GM23338 (cell line): ENCODE results near the gene OTUD7B. TPM values are rescaled to one million over a fixed set of nuclear protein-coding genes. Genes with fewer than 3 reads are reported as not detected.
A peak's percentile ranks its signal among the peaks of the same experiment; 100 is the strongest.

ENCODE experiments used
- ATAC-seq: fragments of 200-7000 bp; cut with Tn5 transposase; 3 replicates; pipeline ENCODE4 v1.9.1; 2020
- DNase-seq: peaks from one replicate; pipeline ENCODE4 v3.0.0-alpha.2; 2015; ENCODE audit warnings: low spot score
- H2AFZ ChIP-seq: fragments of 200-600 bp; sonication (generic); 2 replicates; pipeline ENCODE4 v1.8.0; 2016; ENCODE audit warnings: antibody characterized with exemption, mild to moderate bottlenecking, moderate library complexity
- H3F3A ChIP-seq: fragments of 200-600 bp; sonication (generic); replicated peaks from 2 replicates; pipeline ENCODE4 v1.8.0; 2017; ENCODE audit warnings: antibody characterized with exemption, mixed run types, low read depth
- H3K27ac ChIP-seq: fragments of 200-600 bp; sonication (generic); 2 replicates; pipeline ENCODE4 v1.6.1; 2016; ENCODE audit warnings: low read depth
- H3K27me3 ChIP-seq: fragments of 200-600 bp; sonication (generic); 2 replicates; pipeline ENCODE4 v1.8.0; 2016; ENCODE audit warnings: mild to moderate bottlenecking, mixed run types, moderate library complexity; ENCODE audit not compliant: insufficient read depth
- H3K36me3 ChIP-seq: fragments of 200-600 bp; sonication (generic); 2 replicates; pipeline ENCODE4 v1.8.0; 2016; ENCODE audit warnings: mild to moderate bottlenecking; ENCODE audit not compliant: insufficient read depth
- H3K4me1 ChIP-seq: fragments of 200-600 bp; sonication (generic); 2 replicates; pipeline ENCODE4 v1.8.0; 2016; ENCODE audit warnings: mild to moderate bottlenecking, moderate library complexity; ENCODE audit not compliant: insufficient read depth
- H3K4me2 ChIP-seq: fragments of 200-600 bp; sonication (generic); 2 replicates; pipeline ENCODE4 v1.7.1; 2017; ENCODE audit warnings: mixed run types
- H3K4me3 ChIP-seq: fragments of 200-600 bp; sonication (generic); 2 replicates; pipeline ENCODE4 v1.6.1; 2016; ENCODE audit warnings: mixed run types
- H3K79me2 ChIP-seq: fragments of 200-600 bp; sonication (generic); replicated peaks from 2 replicates; pipeline ENCODE4 v1.8.0; 2017; ENCODE audit warnings: mild to moderate bottlenecking; ENCODE audit not compliant: insufficient read depth
- H3K9me2 ChIP-seq: fragments of 200-600 bp; sonication (generic); 2 replicates; pipeline ENCODE4 v1.8.0; 2017; ENCODE audit not compliant: insufficient read depth
- H4K20me1 ChIP-seq: fragments of 200-600 bp; sonication (generic); replicated peaks from 2 replicates; pipeline ENCODE4 v1.8.0; 2017; ENCODE audit warnings: mild to moderate bottlenecking; ENCODE audit not compliant: insufficient read depth
- H3K27ac Mint-ChIP-seq: 2 replicates; pipeline ENCODE4 v1.8.0; 2020; ENCODE audit warnings: inconsistent platforms, mild to moderate bottlenecking, moderate library complexity, mixed read lengths
- H3K27me3 Mint-ChIP-seq: 3 replicates; pipeline ENCODE4 v1.8.0; 2022; ENCODE audit warnings: low read depth, mild to moderate bottlenecking, moderate library complexity, mixed read lengths, inconsistent platforms; ENCODE audit not compliant: insufficient read depth, poor library complexity
- H3K36me3 Mint-ChIP-seq: 3 replicates; pipeline ENCODE4 v1.8.0; 2021; ENCODE audit warnings: low read depth, mild to moderate bottlenecking, inconsistent platforms, moderate library complexity, mixed read lengths
- H3K4me1 Mint-ChIP-seq: 3 replicates; pipeline ENCODE4 v1.8.0; 2020; ENCODE audit warnings: mild to moderate bottlenecking, inconsistent platforms, mixed read lengths
- H3K4me3 Mint-ChIP-seq: 3 replicates; pipeline ENCODE4 v1.8.0; 2021; ENCODE audit warnings: moderate library complexity, mild to moderate bottlenecking, inconsistent platforms, mixed read lengths
- H3K9me3 Mint-ChIP-seq: 3 replicates; pipeline ENCODE4 v1.8.0; 2020; ENCODE audit warnings: moderate library complexity, mild to moderate bottlenecking, inconsistent platforms, mixed read lengths
- CREB1 ChIP-seq: fragments of 250-450 bp; sonication (Bioruptor Pico); IDR thresholded peaks from 2 replicates; pipeline ENCODE4 v1.5.0; 2020; ENCODE audit warnings: low read depth, mild to moderate bottlenecking, moderate library complexity
- ETS1 ChIP-seq: IDR thresholded peaks from 2 replicates; pipeline ENCODE4 v1.6.1; 2016; ENCODE audit warnings: antibody characterized with exemption
- EZH2 ChIP-seq: fragments of 200-600 bp; sonication (generic); IDR thresholded peaks from one replicate; pipeline ENCODE4 v1.8.0; 2017; ENCODE audit warnings: antibody characterized with exemption, mild to moderate bottlenecking, low read depth; ENCODE audit not compliant: unreplicated experiment
- EZH2phosphoT487 ChIP-seq: fragments of 200-600 bp; sonication (generic); IDR thresholded peaks from one replicate; pipeline ENCODE4 v1.8.1; 2018; ENCODE audit warnings: antibody characterized with exemption; ENCODE audit not compliant: unreplicated experiment
- JUNB ChIP-seq: IDR thresholded peaks from one replicate; pipeline ENCODE4 v1.6.1; 2016; ENCODE audit warnings: antibody characterized with exemption; ENCODE audit not compliant: unreplicated experiment
- POLR2AphosphoS5 ChIP-seq: IDR thresholded peaks from 2 replicates; pipeline ENCODE4 v1.6.1; 2016; ENCODE audit warnings: antibody characterized with exemption, low read depth
- REST ChIP-seq: IDR thresholded peaks from one replicate; pipeline ENCODE4 v1.6.1; 2018; ENCODE audit warnings: antibody characterized with exemption; ENCODE audit not compliant: unreplicated experiment
- STAT1 ChIP-seq: IDR thresholded peaks from one replicate; pipeline ENCODE4 v1.6.1; 2016; ENCODE audit warnings: antibody characterized with exemption; ENCODE audit not compliant: unreplicated experiment
- ZNF114 ChIP-seq: fragments of 250-450 bp; sonication (Bioruptor Pico); IDR thresholded peaks from 2 replicates; pipeline ENCODE4 v1.5.0; 2020; ENCODE audit warnings: mild to moderate bottlenecking, moderate library complexity
- ZNF331 ChIP-seq: fragments of 250-450 bp; sonication (Bioruptor Pico); IDR thresholded peaks from 2 replicates; pipeline ENCODE4 v1.5.0; 2020; ENCODE audit warnings: low read depth, mild to moderate bottlenecking, moderate library complexity
- ZNF462 ChIP-seq: fragments of 250-450 bp; sonication (Bioruptor Pico); IDR thresholded peaks from 2 replicates; pipeline ENCODE4 v1.5.0; 2020; ENCODE audit warnings: mild to moderate bottlenecking, moderate library complexity
- polyA plus RNA-seq: library from polyadenylated mRNA; unstranded; fragments of >200 nt; fragmentation: Nextera tagmentation; extraction: Ambion mirVana; gene quantifications from 2 replicates; pipeline ENCODE4 v1.2.1, GENCODE V29; 2016
- total RNA-seq: library from RNA; depleted of rRNA; stranded (reverse); fragments of >200 nt; shearing (Covaris generic); gene quantifications from 2 replicates; pipeline ENCODE4 v1.2.3, GENCODE V29; 2014

Gene OTUD7B
- total and polyA plus RNA-seq, 2 experiments from 2014 or later, result 3.7 to 9.9 TPM

- TF ChIP-seq REST, result no peak
Observed at GRCh38 chr1:150020711-150021110, 10.2 kb upstream of the OTUD7B start (continued).

GRCh38 chr1:150018165-150018564 lies 7.6 kb upstream of the OTUD7B start:
- Mint-ChIP-seq H3K27me3 (peaks cover 4% of the 10 kb centered on the region), H3K9me3 (no peaks in the 10 kb centered on the region), H3K27ac (no peak overlapping the region), H3K4me3 (no peak overlapping the region), H3K4me1 (peaks cover 22% of the 10 kb centered on the region; the same call in 2 of the 3 replicates), H3K36me3 (no peaks in the 10 kb centered on the region)
- Histone ChIP-seq H2AFZ (peak overlapping the region; percentile 6; the same call in 1 of the 2 replicates), H3K27me3 (no peaks in the 10 kb centered on the region), H3K4me1 (0 out of 2 replicates have a peak, but pooled peaks cover 5% of the 10 kb centered on the region), H3K36me3 (no peaks in the 10 kb centered on the region), H3K4me2 (no peak overlapping the region), H3K4me3 (no peak overlapping the region), H3K9me2 (no peaks in the 10 kb centered on the region), H3K27ac (no peak overlapping the region), H3F3A (no peaks in the 10 kb centered on the region), H3K79me2 (no peaks in the 10 kb centered on the region), H4K20me1 (no peaks in the 10 kb centered on the region)
- ATAC-seq (no peak), DNase-seq (no peak)
- TF ChIP-seq ZNF114 (no peak), REST (no peak), EZH2phosphoT487 (no peak), CREB1 (CRISPR knock-in tag) (no peak), ZNF462 (no peak), JUNB (no peak), STAT1 (no peak), ETS1 (no peak), EZH2 (no peak), POLR2AphosphoS5 (no peak), ZNF331 (CRISPR knock-in tag) (no peak)
